Endothelial cell of umbilical vein (primary cell): ENCODE results near the gene CD300LG.

Experiments used
- CTCF ChIP-seq, 2 donors: IDR thresholded peaks; 1 replicate in 1 of 2; 2 replicates in 1 of 2; pipeline ENCODE4 v1.5.1; 2011; ENCODE audit warnings: low read length in 2 of 2, mild to moderate bottlenecking in 2 of 2, moderate library complexity in 2 of 2, control low read depth in 1 of 2, inconsistent platforms in 1 of 2, low read depth in 1 of 2; ENCODE audit not compliant: insufficient read depth in 1 of 2; ENCODE audit errors: extremely low read depth in 1 of 2
- EZH2 ChIP-seq: IDR thresholded peaks from 2 replicates; pipeline ENCODE4 v1.6.1; 2012; ENCODE audit warnings: borderline replicate concordance, low read depth, mild to moderate bottlenecking, moderate library complexity, low read length, inconsistent platforms; ENCODE audit not compliant: severe bottlenecking
- FOS ChIP-seq: IDR thresholded peaks from 2 replicates; pipeline ENCODE4 v1.6.1; 2011; ENCODE audit warnings: mild to moderate bottlenecking, low read length, moderate library complexity, borderline replicate concordance; ENCODE audit not compliant: insufficient read depth
- MAX ChIP-seq: IDR thresholded peaks from 2 replicates; pipeline ENCODE4 v1.6.1; 2011; ENCODE audit not compliant: insufficient read depth, insufficient read length
- POLR2A ChIP-seq: IDR thresholded peaks from 2 replicates; pipeline ENCODE4 v1.6.1; 2012; ENCODE audit warnings: low read depth, mild to moderate bottlenecking, control low read depth, low read length

GRCh38 chr17:43805117-43805516, 41.9 kb upstream of the CD300LG start:
- no peak for TF ChIP-seq CTCF (IDR thresholded peaks at IDR 0.05; ENCODE audit: extremely low read depth in 1 of 2, insufficient read depth in 1 of 2, low read depth in 1 of 2, low read length in 2 of 2)
- TF ChIP-seq EZH2, result no peak
- no peak for TF ChIP-seq MAX
- TF ChIP-seq FOS, result no peak
- TF ChIP-seq POLR2A, result no peak
